ENCODE data around the gene STK24. TPM values are rescaled to one million over a fixed set of nuclear protein-coding genes. Genes with fewer than 3 reads are reported as not detected.
"Not testable (repeated sequence)": the region's sequence is repeated elsewhere in the genome, so short reads cannot be mapped to it uniquely, and the experiment has no call there.

STK24 gene
- total RNA-seq, 1 donor from 2014 or later, result 44.2 TPM

DNA sequence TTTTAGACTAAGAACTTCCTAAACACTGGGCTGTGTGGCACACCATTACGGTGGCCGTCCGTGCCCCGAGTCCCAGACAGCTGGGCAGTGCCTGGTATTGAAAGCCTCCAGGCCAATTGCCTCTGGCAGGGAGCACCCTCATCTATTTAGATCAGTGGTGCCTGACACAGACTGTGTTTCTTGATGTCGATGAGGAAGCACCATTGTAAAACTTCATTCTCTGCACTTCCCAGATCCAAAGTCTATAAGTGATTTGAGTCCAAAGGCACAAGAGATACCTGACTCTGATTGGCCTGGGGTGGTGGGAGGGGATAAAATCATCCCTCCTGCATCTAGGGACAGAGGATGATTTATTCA, 8.5 kb upstream of the STK24 start:
- ATAC-seq, result no peak
- no peak for DNase-seq (ENCODE audit: low spot score)
- intact Hi-C loops (cut with DNase I), result no loop called here

DNA sequence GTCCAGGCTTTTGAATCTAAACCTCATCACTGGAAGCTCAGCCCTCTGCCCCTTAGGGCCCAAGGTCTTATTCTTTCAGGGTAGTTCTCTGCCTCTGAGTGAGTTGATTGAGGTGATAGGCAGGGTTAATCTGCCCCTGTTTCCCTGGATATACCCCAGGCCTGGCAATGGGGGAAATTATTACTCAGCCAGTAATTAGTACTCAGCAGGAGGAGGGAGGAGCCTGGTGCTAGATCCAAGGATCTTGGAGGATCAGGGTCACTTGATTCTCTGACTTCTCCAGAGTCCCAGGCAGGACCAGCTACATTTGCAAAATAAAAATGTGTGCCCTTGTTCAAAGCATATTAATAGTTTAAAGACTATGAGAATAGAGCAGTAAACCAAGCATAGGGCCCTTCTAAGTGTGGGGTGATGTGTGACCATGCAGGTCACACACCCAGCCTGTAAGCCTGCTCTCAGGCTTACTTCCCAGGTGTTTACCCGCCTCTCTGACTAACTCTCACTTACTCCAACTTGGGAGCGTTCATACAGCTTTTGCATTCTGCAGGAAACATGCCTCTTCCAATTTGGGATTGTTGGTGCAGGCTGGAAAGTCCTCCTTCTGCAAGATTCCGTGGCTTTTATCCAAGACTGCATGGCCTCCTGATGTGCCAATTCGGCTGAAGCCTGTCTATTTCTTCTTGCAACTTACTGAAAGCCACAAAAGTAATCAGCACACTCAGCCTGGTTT, 7.9 kb upstream of the STK24 start:
- no peak for ATAC-seq
- DNase-seq (ENCODE audit: low spot score), result no peak
- intact Hi-C loops (cut with DNase I), result no loop called here

DNA sequence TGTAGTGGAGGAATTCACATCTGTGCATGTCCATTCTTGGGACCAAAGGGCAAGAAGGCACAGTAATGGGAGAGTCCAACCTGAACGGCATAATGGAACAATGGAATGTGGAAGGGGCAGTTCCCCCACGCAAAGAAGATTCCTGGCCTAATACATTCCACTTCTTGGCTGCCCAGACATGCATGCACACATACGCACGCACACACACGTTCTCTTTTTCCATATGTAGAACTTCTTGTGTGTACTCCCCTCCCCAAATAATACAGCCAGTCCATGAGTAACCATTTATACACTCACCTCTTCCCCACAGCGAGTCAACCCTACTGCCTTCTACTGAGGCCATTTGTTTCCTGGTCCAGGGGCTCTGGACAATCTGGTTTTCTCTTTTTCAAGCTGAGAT, 6.0 kb upstream of the STK24 start:
- intact Hi-C loops (cut with DNase I), result no loop called here
- ATAC-seq (no peak), DNase-seq (ENCODE audit: low spot score) (no peak)

DNA sequence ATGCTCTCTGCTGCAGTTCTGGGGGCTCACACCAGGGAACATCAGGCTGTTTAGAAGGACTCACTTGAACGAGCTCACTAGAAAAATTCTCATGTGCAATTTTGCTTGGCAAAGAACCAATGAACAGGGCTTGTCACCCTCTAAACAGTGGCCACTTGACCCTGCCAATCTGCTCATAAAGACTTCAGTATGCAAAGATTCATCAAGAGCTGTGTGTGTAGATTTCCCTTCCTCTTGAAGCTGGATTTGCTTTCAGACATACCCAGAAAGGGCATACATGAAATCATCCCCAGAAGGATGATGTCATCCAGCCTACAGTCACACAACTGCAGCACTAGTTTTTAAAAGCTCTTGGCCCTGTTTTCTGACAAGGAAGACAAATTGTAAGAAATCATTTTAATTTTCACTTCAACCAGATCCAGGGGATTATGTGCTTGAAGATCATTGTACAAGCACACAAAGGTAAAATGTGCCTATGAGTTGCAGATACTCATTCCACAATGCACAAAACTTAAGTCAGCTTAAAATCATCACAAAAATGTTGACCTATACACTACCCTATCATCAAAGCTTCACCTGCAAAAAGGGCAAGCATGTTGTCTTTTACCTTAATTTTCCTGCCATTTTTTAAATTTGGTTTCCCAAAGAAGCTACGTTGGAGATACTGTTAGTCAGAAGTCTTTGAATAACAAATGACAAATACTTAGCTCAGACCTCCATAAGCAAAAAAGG, 5.2 kb upstream of the STK24 start:
- DNase-seq (ENCODE audit: low spot score), result no peak
- ATAC-seq, result no peak

DNA sequence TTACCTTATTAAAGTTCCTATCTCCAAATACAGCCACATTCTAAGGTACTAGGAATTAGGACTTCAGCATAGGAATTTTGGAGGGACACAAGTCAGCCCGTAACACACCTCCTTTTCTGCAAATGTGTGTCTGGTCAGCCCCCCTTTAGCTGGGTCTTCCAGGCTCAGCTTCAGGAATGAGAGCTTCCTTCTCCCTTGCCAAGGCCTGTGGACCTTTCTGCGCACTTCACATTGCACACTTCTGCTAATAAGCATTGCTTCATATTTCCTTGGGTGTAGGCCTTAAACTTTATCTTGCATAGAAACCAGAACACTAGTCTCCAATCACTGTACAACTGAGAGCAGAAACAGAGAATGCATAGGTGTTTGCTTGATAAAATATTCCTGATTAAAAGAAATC, 4.5 kb upstream of the STK24 start:
- no peak for DNase-seq (ENCODE audit: low spot score)
- intact Hi-C loops (cut with DNase I), result no loop called here
- no peak for ATAC-seq

More for the DNA sequence above, 5.2 kb upstream of the STK24 start:
- intact Hi-C loops (cut with DNase I), result no loop called here

DNA sequence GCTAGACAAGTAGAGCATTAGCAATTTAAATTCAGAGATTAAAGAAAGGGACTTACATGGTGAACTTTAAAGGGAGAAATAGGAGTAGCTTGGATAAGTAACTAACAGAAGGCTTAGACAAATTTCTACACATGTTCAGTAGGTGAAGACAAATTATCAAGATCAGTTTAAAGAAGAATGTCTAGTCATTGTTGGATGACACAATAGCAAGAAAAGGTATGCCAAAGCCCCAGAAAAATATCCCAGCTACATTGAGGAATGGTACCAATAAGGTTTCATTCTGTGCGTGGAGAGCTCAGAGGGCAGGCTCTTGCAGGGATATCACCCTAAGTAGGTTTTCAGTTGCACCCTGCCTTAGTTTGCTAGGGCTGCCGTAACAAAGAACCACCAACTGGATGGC, 3.5 kb upstream of the STK24 start:
- no peak for DNase-seq (ENCODE audit: low spot score)
- intact Hi-C loops (cut with DNase I), result no loop called here
- ATAC-seq, result no peak

DNA sequence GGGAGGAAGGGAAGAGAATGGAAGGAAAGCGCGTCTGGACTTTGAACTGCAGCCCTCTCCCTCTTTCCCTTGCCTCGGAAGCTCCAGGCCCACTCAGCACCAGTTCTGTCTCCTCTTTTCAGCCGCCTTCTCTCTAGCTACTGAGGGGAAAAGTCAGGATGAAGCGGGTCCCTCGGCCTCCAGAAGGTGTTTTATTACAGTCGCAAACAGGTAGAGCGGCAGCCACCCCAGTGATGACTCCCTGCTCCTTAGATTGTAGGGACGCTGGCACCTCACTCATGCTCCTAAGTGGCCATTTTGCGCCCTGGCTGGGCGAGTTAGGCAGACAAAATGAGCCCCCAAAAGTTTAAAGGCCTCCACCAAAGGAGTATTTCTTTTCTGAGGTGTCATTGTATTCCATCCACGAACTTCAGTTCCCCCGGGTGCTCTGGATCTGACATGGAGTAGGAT, 954 bp upstream of the STK24 start:
- ATAC-seq (peak; percentile 20), DNase-seq (ENCODE audit: low spot score) (no peak)
- intact Hi-C loops (cut with DNase I), result loop anchor here (10.0 kb wide), 1 partner anchor 113 kb away; no protein-coding TSS in a partner anchor

DNA sequence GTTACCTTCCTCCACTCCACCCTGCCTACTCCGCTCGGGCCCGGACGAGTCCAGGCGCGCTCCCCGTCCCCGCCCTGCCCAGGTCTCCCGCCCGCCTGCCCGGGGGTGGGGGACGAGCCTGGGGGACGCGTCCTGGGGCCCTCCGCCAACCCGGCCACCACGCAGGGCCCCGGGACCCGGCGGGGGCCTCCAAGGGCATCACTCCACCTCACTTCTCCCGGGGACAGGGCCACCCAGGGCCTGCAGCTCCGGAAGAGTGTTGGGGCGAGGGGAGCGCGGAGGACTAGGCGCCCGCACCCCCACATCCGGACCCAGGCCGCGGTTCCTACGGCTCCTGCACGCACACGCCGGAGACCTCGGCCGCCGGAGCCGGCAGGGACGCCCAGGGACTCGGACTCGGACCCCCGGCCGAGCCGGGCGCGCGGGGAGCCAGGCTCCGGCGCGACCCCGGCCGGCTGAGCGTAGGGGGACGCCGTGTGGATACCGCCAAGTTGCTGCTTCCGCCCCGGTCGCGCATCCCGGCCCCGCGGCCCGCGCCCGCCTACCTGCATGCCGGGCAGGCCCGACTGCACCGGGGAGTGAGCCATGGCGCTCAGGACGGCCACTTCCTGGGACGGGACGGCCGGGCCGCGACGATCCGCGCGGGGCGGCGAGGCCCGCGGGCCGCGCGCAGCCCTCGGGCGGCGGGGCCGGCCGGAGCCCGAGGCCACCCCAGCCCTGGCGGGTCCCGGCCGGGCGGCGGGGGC, 534 bp downstream of the STK24 start:
- peak; percentile 74 for ATAC-seq
- peak; percentile 80 for DNase-seq (ENCODE audit: low spot score)
- intact Hi-C loops (cut with DNase I), result loop anchor here (10.0 kb wide), 1 partner anchor 112 kb away; no protein-coding TSS in a partner anchor

DNA sequence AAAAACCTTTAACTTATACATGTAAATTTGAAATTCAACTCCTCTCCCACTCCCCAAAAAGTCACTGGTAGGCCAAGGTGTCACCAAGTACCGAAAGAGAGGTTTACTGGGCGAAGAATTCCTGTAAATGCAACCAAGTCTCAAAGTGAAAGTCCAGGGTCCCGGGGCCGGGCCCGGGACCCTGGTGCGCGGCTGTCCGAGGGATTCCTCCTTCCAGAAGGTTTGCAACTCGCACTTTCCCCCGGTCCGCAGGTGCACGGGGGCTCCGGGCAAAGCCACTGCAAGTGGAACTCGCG, 1.1 kb downstream of the STK24 start:
- no peak for DNase-seq (ENCODE audit: low spot score)
- no peak for ATAC-seq
- intact Hi-C loops (cut with DNase I), result loop anchor here (10.0 kb wide), 1 partner anchor 111 kb away; no protein-coding TSS in a partner anchor

DNA sequence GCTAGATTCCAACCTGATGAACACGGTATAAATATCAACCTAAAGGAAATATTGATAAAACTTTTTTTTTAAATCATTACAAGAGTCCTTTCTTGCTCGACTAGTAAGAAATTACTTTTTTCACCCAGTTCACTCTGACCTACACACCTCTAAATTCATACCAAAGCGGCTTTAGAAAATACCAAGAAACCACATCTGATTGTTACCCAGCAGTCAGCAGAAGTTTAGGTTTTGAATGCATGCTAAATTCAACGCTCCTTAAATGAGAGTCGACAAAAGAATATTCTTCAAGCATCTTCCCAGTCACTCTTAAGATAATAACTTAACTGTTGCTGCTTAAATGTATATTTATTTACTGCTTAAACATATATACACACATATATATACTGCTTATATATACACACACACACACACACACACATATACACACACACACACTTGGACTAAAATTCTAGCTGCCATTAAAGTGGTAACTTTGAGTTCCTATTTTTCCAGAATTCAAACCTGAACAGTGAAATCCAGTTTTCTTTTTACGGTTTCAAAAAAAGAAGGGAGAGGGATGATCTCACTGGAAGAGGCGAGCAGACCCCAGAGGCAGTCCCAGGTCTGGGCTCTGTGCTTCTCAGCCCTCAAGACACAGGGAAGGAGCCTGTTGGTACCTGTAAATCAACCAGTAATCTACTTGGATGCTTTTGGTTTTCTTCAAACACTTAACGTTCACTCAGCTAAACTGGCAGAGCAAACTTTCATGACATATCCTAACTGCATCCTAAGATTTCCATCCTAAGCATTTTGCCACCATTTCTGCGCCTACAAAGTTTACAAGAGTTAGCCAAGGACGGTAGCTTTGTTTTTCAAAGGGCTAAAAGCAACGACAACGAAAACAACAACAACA, 1.7 kb downstream of the STK24 start:
- ATAC-seq, result no peak

DNA sequence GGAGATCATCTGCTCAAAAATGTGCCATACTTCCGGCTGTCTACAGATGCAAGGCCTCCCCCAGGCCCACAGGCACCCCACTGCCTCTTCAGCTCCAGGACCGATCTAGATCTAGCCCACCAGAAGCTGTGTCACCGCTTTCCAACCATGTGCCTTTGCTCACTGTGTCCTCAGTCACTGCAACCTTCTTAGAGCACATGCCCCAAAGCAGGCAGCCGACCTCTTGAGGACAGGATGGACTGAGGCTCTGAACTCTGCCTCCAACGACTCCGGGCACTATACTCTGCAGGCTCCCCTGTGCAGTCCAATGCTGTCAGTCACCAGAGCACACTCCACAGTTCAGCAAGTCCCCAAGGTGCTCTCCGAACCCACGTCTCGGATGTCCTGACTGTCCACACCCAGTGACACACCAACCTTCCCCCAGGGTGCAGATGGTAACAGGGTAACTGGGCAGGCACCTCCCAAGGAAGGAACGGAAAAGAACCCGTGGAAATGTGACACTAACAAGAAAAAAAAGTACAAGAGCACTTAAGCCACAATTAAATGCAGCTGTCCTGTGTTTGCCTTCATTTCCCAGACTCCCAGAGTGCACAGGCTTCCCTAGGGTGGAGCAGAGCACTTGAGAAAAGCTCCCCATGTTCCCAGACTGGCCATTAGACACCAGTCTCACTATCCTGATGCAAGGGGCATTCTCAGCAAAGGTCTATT, 4.8 kb downstream of the STK24 start:
- intact Hi-C loops (cut with DNase I), result loop anchor here (5.0 to 10.0 kb wide), 2 partner anchors 107 to 370 kb away; no protein-coding TSS in a partner anchor
- peak; percentile 27 for ATAC-seq
- DNase-seq (ENCODE audit: low spot score), result no peak

More for the DNA sequence above, 1.7 kb downstream of the STK24 start:
- intact Hi-C loops (cut with DNase I), result loop anchor here (10.0 kb wide), 1 partner anchor 110 kb away; no protein-coding TSS in a partner anchor
- DNase-seq (ENCODE audit: low spot score), result no peak

DNA sequence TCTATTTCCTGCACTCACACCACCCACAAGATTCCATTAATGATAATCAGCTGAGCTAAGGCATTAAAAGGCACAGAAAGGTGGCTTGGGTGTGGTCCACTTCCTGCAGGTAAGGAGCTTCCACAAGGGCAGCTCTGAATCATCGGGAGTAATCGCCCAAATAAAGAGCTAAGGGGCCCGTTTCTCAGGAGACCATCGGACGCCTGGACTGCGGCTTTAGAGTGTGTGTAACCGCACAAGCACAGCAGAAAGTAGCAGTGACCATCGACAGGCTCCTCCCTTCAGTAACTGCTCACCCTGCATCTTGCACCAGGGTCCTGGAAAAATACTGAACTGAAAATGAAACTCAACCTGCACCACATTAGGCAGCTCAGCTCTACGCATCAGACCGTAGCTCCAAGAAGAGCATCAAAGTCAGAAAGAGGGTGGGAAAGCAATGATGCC, 6.0 kb downstream of the STK24 start:
- DNase-seq (ENCODE audit: low spot score) (no peak), ATAC-seq (peak; percentile 47)
- intact Hi-C loops (cut with DNase I), result loop anchor here (5.0 to 10.0 kb wide), 2 partner anchors 106 to 369 kb away; no protein-coding TSS in a partner anchor

DNA sequence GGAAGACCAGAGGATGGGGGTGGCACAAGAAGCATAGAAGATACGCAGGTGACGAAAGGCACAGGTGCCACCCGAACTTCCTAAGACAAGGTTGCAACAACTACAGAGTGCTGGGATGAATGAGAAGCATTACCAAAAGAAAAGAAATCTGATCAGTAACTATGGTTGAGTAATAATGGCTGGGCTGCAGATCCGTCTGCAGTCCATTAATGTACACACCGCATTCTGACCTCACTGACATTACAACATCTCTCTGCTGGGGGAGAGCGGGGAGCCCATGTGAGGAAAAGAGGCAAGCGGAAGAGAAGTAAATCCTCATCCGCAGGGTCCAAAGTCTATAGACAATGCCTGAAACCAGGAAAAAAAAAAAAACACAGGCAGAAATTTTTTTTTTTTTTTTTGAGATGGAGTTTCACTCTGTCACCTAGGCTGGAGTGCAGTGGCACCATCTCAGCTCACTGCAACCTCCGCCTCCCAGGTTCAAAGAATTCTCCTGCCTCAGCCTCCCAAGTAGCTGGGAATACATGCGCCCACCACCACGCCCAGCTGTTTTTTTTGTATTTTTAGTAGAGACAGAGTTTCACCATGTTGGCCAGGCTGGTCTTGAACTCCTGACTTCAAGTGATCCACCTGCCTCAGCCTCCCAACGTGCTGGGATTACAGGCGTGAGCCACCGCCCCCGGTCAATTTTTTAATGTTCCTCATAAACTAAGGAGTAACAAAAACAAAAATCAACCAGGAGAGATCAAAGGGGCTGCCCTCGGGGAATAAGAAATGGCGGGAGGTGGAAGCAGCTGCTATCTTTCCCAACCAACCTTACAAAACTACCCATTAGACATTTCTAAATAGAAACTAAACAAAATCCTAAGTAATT, 7.2 kb downstream of the STK24 start:
- peak; percentile 14 for ATAC-seq
- DNase-seq (ENCODE audit: low spot score), result not testable (repeated sequence)
- intact Hi-C loops (cut with DNase I), result loop anchor here (5.0 to 10.0 kb wide), 2 partner anchors 105 to 367 kb away; no protein-coding TSS in a partner anchor

DNA sequence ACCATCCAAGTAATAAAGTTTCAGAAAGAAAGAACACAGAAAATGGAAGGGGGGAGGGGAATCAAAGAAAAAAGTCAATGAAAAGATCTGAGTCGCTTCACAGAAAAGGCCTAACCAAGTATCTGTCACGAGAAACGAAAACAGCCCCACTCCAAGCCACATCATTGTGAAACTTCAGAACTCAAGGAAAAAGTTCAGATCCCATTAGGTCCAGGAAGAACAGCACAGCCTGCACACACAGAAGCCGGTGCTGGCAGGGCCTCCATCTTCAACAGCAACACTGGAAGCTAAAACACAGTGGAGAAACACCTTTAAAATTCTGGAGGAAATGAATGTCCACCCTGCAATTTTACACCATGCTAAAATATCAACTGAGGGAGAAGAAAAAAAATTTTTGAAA, 8.0 kb downstream of the STK24 start:
- no peak for ATAC-seq
- DNase-seq (ENCODE audit: low spot score), result no peak
- intact Hi-C loops (cut with DNase I), result no loop called here

DNA sequence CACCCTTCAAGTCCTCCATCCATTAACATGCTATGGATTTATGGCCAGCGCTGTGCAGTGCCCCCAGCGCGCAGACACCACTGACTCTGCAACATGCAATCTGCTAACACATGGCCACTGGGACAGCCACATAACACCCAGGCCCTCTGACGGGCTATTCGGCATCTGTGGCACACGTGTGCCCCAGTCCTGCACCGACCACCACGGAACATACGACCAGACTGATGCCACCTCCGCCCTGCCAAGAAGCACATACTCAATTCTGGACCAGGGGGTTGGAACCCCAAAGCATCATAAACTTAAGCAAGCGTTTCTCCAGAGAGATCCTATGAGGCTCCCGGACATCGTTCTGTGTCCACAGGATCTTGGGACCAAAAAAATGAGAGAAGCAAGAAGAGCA, 9.8 kb downstream of the STK24 start:
- DNase-seq (ENCODE audit: low spot score), result no peak
- intact Hi-C loops (cut with DNase I), result no loop called here
- ATAC-seq, result no peak

DNA sequence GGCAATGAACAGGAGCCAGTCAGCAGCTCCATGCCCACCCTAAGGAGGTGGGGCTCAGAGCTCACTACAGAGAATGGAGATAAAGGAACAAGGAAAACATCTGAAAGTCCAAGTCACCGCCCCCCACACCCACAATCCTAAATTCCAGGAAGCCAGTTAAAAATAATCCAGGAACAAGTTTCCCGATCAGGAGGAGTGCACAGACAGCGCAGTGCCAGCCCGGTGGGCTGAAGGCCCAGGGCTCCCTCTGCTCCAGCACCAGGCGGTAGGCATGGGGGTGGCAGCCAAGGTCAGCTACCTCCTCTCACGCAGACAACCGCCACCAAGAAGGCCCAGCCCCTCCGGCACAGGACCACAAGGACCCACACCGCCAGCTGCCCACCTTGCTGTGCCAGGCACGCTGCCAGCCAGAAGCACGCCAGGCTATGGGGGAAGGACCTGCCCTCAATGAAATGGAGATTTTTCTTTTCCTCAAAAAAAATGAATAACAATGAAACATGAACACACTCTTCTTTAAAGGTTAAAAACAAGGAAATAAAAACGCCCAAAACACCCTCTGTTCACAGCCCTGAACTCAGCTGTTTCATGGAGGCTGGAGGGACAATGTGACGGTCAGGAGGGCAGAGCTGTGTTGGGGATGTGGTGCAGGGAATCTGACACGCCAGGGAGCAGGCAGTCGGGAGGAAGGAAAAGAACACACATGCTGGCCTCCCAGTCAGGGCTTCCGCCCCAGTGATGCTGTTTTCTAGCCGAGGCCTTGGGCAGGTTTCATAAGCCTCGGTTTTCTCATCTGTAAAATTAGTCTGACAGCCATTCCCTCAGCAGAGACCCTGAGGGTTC, 11.0 kb downstream of the STK24 start:
- intact Hi-C loops (cut with DNase I), result no loop called here
- ATAC-seq (peak; percentile 51), DNase-seq (ENCODE audit: low spot score) (no peak)

All from sciatic nerve (tissue), 2 donors.